Thyroid gland (tissue), 4 donors: ENCODE data around the gene BTBD1.

Experiments used
- CTCF ChIP-seq, 6 experiments: fragments of 200-600 bp in 3 of 6; fragments of 450-650 bp in 3 of 6; sonication (generic) in 3 of 6; IDR thresholded peaks; one replicate each; pipeline ENCODE4 v1.5.1; 2016 to 2019; ENCODE audit warnings: antibody characterized with exemption in 6 of 6, mild to moderate bottlenecking in 2 of 6, inconsistent platforms in 1 of 6, moderate library complexity in 1 of 6
- POLR2A ChIP-seq, 2 donors: fragments of 450-650 bp; IDR thresholded peaks; one replicate each; pipeline ENCODE4 v1.6.1; 2017; ENCODE audit warnings: antibody characterized with exemption in 2 of 2, mild to moderate bottlenecking in 2 of 2, moderate library complexity in 1 of 2

GRCh38 chr15:83087576-83087975, 20.5 kb upstream of the BTBD1 start:
- TF ChIP-seq CTCF (IDR thresholded peaks at IDR 0.05) (no peak), POLR2A (IDR thresholded peaks at IDR 0.05) (no peak)
